ENCODE data around the gene PSMF1. TPM values are rescaled to one million over a fixed set of nuclear protein-coding genes. Genes with fewer than 3 reads are reported as not detected.

PSMF1 gene
- total and polyA plus RNA-seq, 9 of the 15 experiments (the other 6 are each of a cell fraction or from before 2014, with no cell fraction given): 8.5 to 192 (median 33.2) TPM

GRCh38 chr20:1122388-1123315 is 4.2 kb downstream of the PSMF1 start:
- in situ Hi-C loops (cut with MboI) (no loop called here), intact Hi-C loops (cut with micrococcal nuclease) (no loop called here)
- CTCF ChIA-PET (ENCODE audit: low intra/inter-chr PET ratio): no interaction called here
- Histone ChIP-seq H3K9me3 (replicated peaks; ENCODE audit: control insufficient read depth, insufficient read depth, low read depth, low read length) (no peaks in the 10 kb centered on the region), H3K27me3 (ENCODE audit: control insufficient read depth in 2 of 2, insufficient read depth in 2 of 2, low read length in 2 of 2) (no peaks in the 10 kb centered on the region), H3K4me3 (no peak overlapping the region), H3K79me2 (ENCODE audit: control insufficient read depth, insufficient read depth, low read length) (peaks cover 67% of the 10 kb centered on the region), H3K9ac (ENCODE audit: insufficient read depth in 1 of 2, low read depth in 2 of 2, low read length in 2 of 2) (no peak overlapping the region), H3K36me3 (ENCODE audit: control insufficient read depth, insufficient read depth, low read length) (peaks cover 67% of the 10 kb centered on the region), H2AFZ (ENCODE audit: low read depth, low read length) (no peak overlapping the region), H3K9me1 (ENCODE audit: control insufficient read depth, insufficient read depth, low read length) (no peaks in the 10 kb centered on the region), H3K4me2 (ENCODE audit: insufficient read depth, low read length) (peak overlapping the region; percentile 40; the same call in 1 of the 2 replicates), H3K4me1 (replicated peaks in 1 of 2; ENCODE audit: control insufficient read depth in 2 of 2, insufficient read depth in 2 of 2, low read length in 2 of 2) (peaks cover 14 to 51% of the 10 kb centered on the region in 2 experiments; a peak in 4 of 5 replicates), H4K20me1 (replicated peaks; ENCODE audit: control insufficient read depth, insufficient read depth, low read length) (peaks cover 19% of the 10 kb centered on the region), H3K27ac (ENCODE audit: extremely low read depth, low read depth, low read length) (peak overlapping the region; percentile 47; the same call in 1 of the 3 replicates)
- BruUV-seq (replicated peaks): no TSS peak
- WGBS (ENCODE audit: insufficient coverage, low coverage, missing lambda C conversion rate): 38% methylated on average over 11 of the region's 12 CpGs
- FAIRE-seq (peak; percentile 95), ATAC-seq (peak; percentile 50), DNase-seq (ENCODE audit: extremely low read depth in 1 of 4, low spot score in 3 of 4) (peak in 2 of 4 experiments; percentile 39 to 82)
- POLR2A ChIA-PET: no interaction called here
- no peak for TF ChIP-seq BRD9 (IDR thresholded peaks at IDR 0.05; ENCODE audit: low read depth, partially characterized antibody)
- no peak for TF ChIP-seq ZC3H8 (IDR thresholded peaks at IDR 0.05)
- no peak for TF ChIP-seq ARNT (IDR thresholded peaks at IDR 0.05)
- TF ChIP-seq CGGBP1 (CRISPR knock-in tag; IDR thresholded peaks at IDR 0.05): no peak
- TF ChIP-seq HDAC3 (IDR thresholded peaks at IDR 0.05; ENCODE audit: borderline replicate concordance, partially characterized antibody): no peak
- TF ChIP-seq HDAC1 (IDR thresholded peaks at IDR 0.05): peak in 1 of 2 experiments; percentile 39; a peak in 1 of 4 replicates
- TF ChIP-seq VEZF1 (CRISPR knock-in tag; IDR thresholded peaks at IDR 0.05): no peak
- no peak for TF ChIP-seq BRF2 (IDR thresholded peaks at IDR 0.05; ENCODE audit: borderline replicate concordance, insufficient read depth, insufficient read length)
- no peak for TF ChIP-seq RBFOX2 (IDR thresholded peaks at IDR 0.05; ENCODE audit: low read depth, low read length)
- TF ChIP-seq RBBP5 (IDR thresholded peaks at IDR 0.05; ENCODE audit: borderline replicate concordance, insufficient read depth, low read length, poor library complexity, severe bottlenecking): no peak
- TF ChIP-seq ZNF584 (CRISPR knock-in tag; IDR thresholded peaks at IDR 0.05; ENCODE audit: low read depth): no peak
- TF ChIP-seq MCM3 (IDR thresholded peaks at IDR 0.05): no peak
- TF ChIP-seq NRF1 (conservative IDR thresholded peaks at IDR 0.05 in 1 of 2, IDR thresholded peaks at IDR 0.05 in 1 of 2): peak in 1 of 2 experiments; percentile 24; a peak in 1 of 4 replicates
- TF ChIP-seq RFX7 (CRISPR knock-in tag; IDR thresholded peaks at IDR 0.05): no peak
- no peak for TF ChIP-seq CLOCK (CRISPR knock-in tag; IDR thresholded peaks at IDR 0.05; ENCODE audit: borderline replicate concordance)
- TF ChIP-seq MEF2A (IDR thresholded peaks at IDR 0.05; ENCODE audit: control insufficient read depth, low read depth, low read length): no peak
